NK-92 treated with Interleukin-12 subunit alpha and Interleukin-12 subunit beta, amount 100 ng/mL, for 24 hours (cell line): Measurements from ENCODE around the gene SULT1B1.

Experiments used
- DNase-seq: peaks from one replicate; lab custom pipeline; 2025; lab: John Stamatoyannopoulos, UW

The SULT1B1 gene

GRCh38 chr4:69697536-69698242, 62.7 kb downstream of the SULT1B1 start:
- DNase-seq, result no peak

- no peak for DNase-seq
Observed at GRCh38 chr4:69689599-69689998, 70.8 kb downstream of the SULT1B1 start.

DNA sequence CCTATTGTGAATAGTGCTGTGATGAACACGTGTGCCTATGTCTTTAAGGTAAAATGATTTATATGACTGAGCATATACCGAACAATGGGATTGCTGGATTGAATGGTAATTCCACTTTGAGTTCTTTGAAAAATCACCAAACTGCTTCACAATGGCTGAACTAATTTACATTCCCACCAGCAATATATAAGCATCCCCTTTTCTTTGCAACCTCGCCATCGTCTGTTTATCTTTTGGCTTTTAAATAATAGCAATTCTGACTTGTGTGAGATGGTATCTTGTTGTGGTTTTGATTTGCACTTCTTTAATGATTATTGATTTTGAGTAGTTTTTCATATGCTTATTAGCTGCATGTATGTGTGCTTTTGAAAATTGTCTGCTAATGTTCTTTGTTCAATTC, 75.6 kb downstream of the SULT1B1 start:
- DNase-seq, result no peak
